B cell (primary cell): ENCODE measurements around the gene STOX1. TPM values are rescaled to one million over a fixed set of nuclear protein-coding genes. Genes with fewer than 3 reads are reported as not detected.
A peak's percentile ranks its signal among the peaks of the same experiment; 100 is the strongest.

Source experiments
- ATAC-seq: fragments of 200-7000 bp; cut with Tn5 transposase; one replicate; pipeline ENCODE4 v1.10.0; 2021; ENCODE audit warnings: low read depth, mild to moderate bottlenecking, moderate number of reproducible peaks, moderate library complexity
- CTCF ChIA-PET: fragments of 350-600 bp; sonication (Branson Sonifier 250); formaldehyde crosslinking; loops from one replicate; lab custom pipeline; 2021; ENCODE audit warnings: antibody characterized with exemption, inconsistent platforms; lab: Charles Lee
- POLR2A ChIA-PET: fragments of 350-600 bp; sonication (Branson Sonifier 250); formaldehyde crosslinking; loops from one replicate; lab custom pipeline; 2021; ENCODE audit warnings: antibody characterized with exemption; lab: Charles Lee
- DNase-seq: peaks from one replicate; pipeline ENCODE4 v3.0.0; 2013
- H2AFZ ChIP-seq: 2 replicates; pipeline ENCODE4 v1.6.1; 2012; ENCODE audit warnings: mild to moderate bottlenecking, low read depth, low read length; ENCODE audit not compliant: insufficient read depth, poor library complexity, severe bottlenecking
- H3K27ac ChIP-seq, 2 donors: 1 replicate in 1 of 2; 2 replicates in 1 of 2; pipeline ENCODE4 v1.5.1; 2012 to 2013; ENCODE audit warnings: low read length in 2 of 2, mild to moderate bottlenecking in 2 of 2, moderate library complexity in 1 of 2
- H3K27me3 ChIP-seq, 4 experiments: fragments of 200-600 bp in 1 of 4; sonication (generic) in 1 of 4; replicated peaks in 1 of 4; 1 replicate in 2 of 4; 2 replicates in 2 of 4; pipeline versions ENCODE4 v1.6.1 to v1.7.0; 2013 to 2016; ENCODE audit warnings: low read length in 3 of 4, mild to moderate bottlenecking in 2 of 4, mixed read lengths in 1 of 4, moderate library complexity in 1 of 4; ENCODE audit not compliant: insufficient read depth in 4 of 4, control insufficient read depth in 3 of 4; ENCODE audit errors: control extremely low read depth in 1 of 4
- H3K36me3 ChIP-seq, 2 experiments: replicated peaks in 1 of 2; 1 replicate in 1 of 2; 2 replicates in 1 of 2; pipeline versions ENCODE4 v1.6.1 to v1.7.1; 2013; ENCODE audit warnings: low read length in 1 of 2; ENCODE audit not compliant: insufficient read depth in 2 of 2, control insufficient read depth in 1 of 2; ENCODE audit errors: control extremely low read depth in 1 of 2, extremely low read depth in 1 of 2
- H3K4me1 ChIP-seq, 2 donors: fragments of 200-600 bp in 1 of 2; sonication (generic) in 1 of 2; 1 replicate in 1 of 2; 2 replicates in 1 of 2; pipeline versions ENCODE4 v1.5.1 to v1.6.1; 2013 to 2017; ENCODE audit warnings: low read length in 2 of 2; ENCODE audit not compliant: control insufficient read depth in 2 of 2, insufficient read depth in 2 of 2
- H3K4me2 ChIP-seq: replicated peaks from 2 replicates; pipeline ENCODE3; 2012; ENCODE audit warnings: mild to moderate bottlenecking, low read depth, low read length; ENCODE audit not compliant: poor library complexity, severe bottlenecking
- H3K4me3 ChIP-seq, 5 experiments: fragments of 200-600 bp in 1 of 5; sonication (generic) in 1 of 5; 1 replicate in 3 of 5; 2 replicates in 2 of 5; pipeline versions ENCODE4 v1.5.1 to v1.7.0; 2011 to 2016; ENCODE audit warnings: low read length in 4 of 5, mild to moderate bottlenecking in 4 of 5, low read depth in 2 of 5, control low read depth in 1 of 5, moderate library complexity in 1 of 5; ENCODE audit not compliant: insufficient read depth in 1 of 5; ENCODE audit errors: control extremely low read depth in 1 of 5, extremely low read depth in 1 of 5
- H3K79me2 ChIP-seq: fragments of 200-600 bp; sonication (generic); one replicate; pipeline ENCODE4 v1.6.0; 2016; ENCODE audit warnings: low read length; ENCODE audit not compliant: control insufficient read depth, insufficient read depth
- H3K9ac ChIP-seq: fragments of 200-600 bp; sonication (generic); 2 replicates; pipeline ENCODE4 v1.6.1; 2017; ENCODE audit warnings: mild to moderate bottlenecking, low read length, moderate library complexity
- H3K9me3 ChIP-seq, 3 donors: one replicate each; pipeline versions ENCODE4 v1.6.1 to v1.7.1; 2013; ENCODE audit warnings: low read length in 2 of 3; ENCODE audit not compliant: control insufficient read depth in 2 of 3, insufficient read depth in 1 of 3; ENCODE audit errors: control extremely low read depth in 1 of 3
- H4K20me1 ChIP-seq: 2 replicates; pipeline ENCODE4 v1.6.0; 2012; ENCODE audit warnings: mild to moderate bottlenecking, low read length; ENCODE audit not compliant: insufficient read depth, control insufficient read depth, poor library complexity, severe bottlenecking
- H3K27ac Mint-ChIP-seq: one replicate; pipeline ENCODE4 v1.8.0; 2021; ENCODE audit warnings: mixed read lengths
- H3K27me3 Mint-ChIP-seq: one replicate; pipeline ENCODE4 v1.8.0; 2021; ENCODE audit warnings: mixed read lengths
- H3K4me1 Mint-ChIP-seq: one replicate; pipeline ENCODE4 v1.8.0; 2021; ENCODE audit warnings: mixed read lengths
- H3K4me3 Mint-ChIP-seq: one replicate; pipeline ENCODE4 v1.8.0; 2021; ENCODE audit warnings: mixed read lengths
- H3K9me3 Mint-ChIP-seq: one replicate; pipeline ENCODE4 v1.8.0; 2022; ENCODE audit warnings: mixed read lengths; ENCODE audit not compliant: insufficient read depth
- CTCF ChIP-seq: fragments of 200-600 bp; IDR thresholded peaks from one replicate; pipeline ENCODE4 v1.8.0; 2022; ENCODE audit warnings: antibody characterized with exemption, mild to moderate bottlenecking
- EZH2 ChIP-seq: IDR thresholded peaks from 2 replicates; pipeline ENCODE4 v1.6.1; 2012; ENCODE audit warnings: borderline replicate concordance, low read depth, mild to moderate bottlenecking, moderate library complexity, low read length; ENCODE audit not compliant: insufficient read depth, poor library complexity, severe bottlenecking
- WGBS: methylation state at CpG from one replicate; pipeline ENCODE4 v1.1.5; 2013; ENCODE audit warnings: missing lambda C conversion rate; ENCODE audit not compliant: insufficient coverage; 5-methylcytosine and 5-hydroxymethylcytosine counted together
- intact Hi-C: fragments of 100-400 bp; cut with micrococcal nuclease; formaldehyde crosslinking; loops from one replicate; pipeline ENCODE4 v1.10.0; 2022
- polyA plus RNA-seq: library from polyadenylated mRNA; depleted of rRNA; stranded (reverse); fragments of >200 nt; gene quantifications from 2 replicates; pipeline ENCODE4 v1.2.3, GENCODE V29; 2012
- total RNA-seq, 2 donors: library from RNA; stranded (reverse); fragments of 120-200 nt in 1 of 2; gene quantifications; 1 replicate in 1 of 2; 2 replicates in 1 of 2; pipeline versions ENCODE4 v1.2.3 to v1.2.4, GENCODE V29; 2013 to 2022

STOX1 gene
- total and polyA plus RNA-seq, 2 donors (not counting 1 experiment from before 2014, with no cell fraction given): 0.07 to 0.57 TPM

- Histone ChIP-seq H3K79me2 (peaks cover 43% of the 10 kb centered on the region), H3K4me2 (peak overlapping the region; percentile 87), H3K4me3 (peak overlapping the region; percentile 67 to 97 (median 91)), H3K36me3 (no peaks in the 10 kb centered on the region), H2AFZ (peak overlapping the region; percentile 97), H3K9me3 (no peaks in the 10 kb centered on the region), H3K4me1 (peaks cover 20 to 22% of the 10 kb centered on the region in 2 donors), H3K27me3 (no peaks in the 10 kb centered on the region), H4K20me1 (no peaks in the 10 kb centered on the region), H3K27ac (peak overlapping the region; percentile 97 to 100), H3K9ac (peak overlapping the region; percentile 92)
- H3K4me3 Mint-ChIP-seq: peak overlapping the region; percentile 98
- peak; percentile 48 for ATAC-seq
- 10% methylated on average over 35 of the region's 40 CpGs for WGBS
- peaks cover 3% of the 10 kb centered on the region for H3K27me3 Mint-ChIP-seq
- H3K9me3 Mint-ChIP-seq: no peaks in the 10 kb centered on the region
- ChIA-PET POLR2A (interaction anchor here (0.9 to 1.8 kb wide), 3 partner anchors 56 to 569 kb away, joined by 3 to 11 read pairs (median 3); partner anchors contain the start of genes DDX21, HNRNPH3 and SRGN), CTCF (interaction anchor here (1.6 kb wide), 1 partner anchor 55 kb away, joined by 6 read pairs; the partner anchor contains the start of gene DDX21)
- intact Hi-C loops: loop anchor here (1.0 to 10.0 kb wide), 9 partner anchors 76 to 1914 kb away; partner anchors contain the start of genes CCAR1, HERC4, KIFBP and SGPL1
- TF ChIP-seq EZH2 (no peak), CTCF (no peak)
- peaks cover 30% of the 10 kb centered on the region for H3K4me1 Mint-ChIP-seq
- no peak for DNase-seq
- peak overlapping the region; percentile 100 for H3K27ac Mint-ChIP-seq
These were observed 73.2 kb downstream of the STOX1 start for GRCh38 chr10:68900427-68901104.
